SK-MEL-5 (cell line): ENCODE measurements around the gene UTY. TPM values are rescaled to one million over a fixed set of nuclear protein-coding genes. Genes with fewer than 3 reads are reported as not detected.

ENCODE experiments used
- DNase-seq: peaks from one replicate; pipeline ENCODE4 v3.0.0-alpha.2; 2016; ENCODE audit warnings: low read depth, low spot score
- in situ Hi-C: cut with HindIII; loops from 2 replicates; pipeline ENCODE4 v1.10.0; 2016; ENCODE audit warnings: low sequenced_read_pairs, high pct_unique_total_duplicates, low pct_unique_long_range_greater_than_20kb
- total RNA-seq: library from RNA; depleted of rRNA; stranded (reverse); fragments of >200 nt; shearing (Covaris generic); gene quantifications from 2 replicates; pipeline ENCODE4 v1.2.3, GENCODE V29; 2014

The UTY gene
- total RNA-seq, 1 experiment from 2014 or later, result not detected

DNA sequence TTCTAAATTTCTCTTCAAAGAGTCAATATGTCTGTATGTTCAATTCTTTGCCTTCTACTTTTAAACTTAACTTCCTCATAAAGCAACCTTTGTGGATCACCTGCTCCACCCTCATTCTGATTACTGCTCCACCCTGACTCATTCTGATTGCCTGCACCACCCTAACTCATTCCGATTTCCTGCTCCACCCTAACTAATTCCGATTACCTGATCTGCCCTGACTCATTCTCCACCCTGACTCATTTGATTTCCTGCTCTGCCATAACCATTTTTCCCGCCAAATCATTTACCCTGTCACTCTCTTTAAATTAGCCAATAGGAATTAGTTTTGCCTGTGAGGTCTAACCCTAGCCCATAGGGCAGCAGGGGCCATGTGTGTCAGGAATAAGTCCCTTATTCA is 50.3 kb downstream of the UTY start:
- in situ Hi-C loops, result no loop called here
- no peak for DNase-seq

DNA sequence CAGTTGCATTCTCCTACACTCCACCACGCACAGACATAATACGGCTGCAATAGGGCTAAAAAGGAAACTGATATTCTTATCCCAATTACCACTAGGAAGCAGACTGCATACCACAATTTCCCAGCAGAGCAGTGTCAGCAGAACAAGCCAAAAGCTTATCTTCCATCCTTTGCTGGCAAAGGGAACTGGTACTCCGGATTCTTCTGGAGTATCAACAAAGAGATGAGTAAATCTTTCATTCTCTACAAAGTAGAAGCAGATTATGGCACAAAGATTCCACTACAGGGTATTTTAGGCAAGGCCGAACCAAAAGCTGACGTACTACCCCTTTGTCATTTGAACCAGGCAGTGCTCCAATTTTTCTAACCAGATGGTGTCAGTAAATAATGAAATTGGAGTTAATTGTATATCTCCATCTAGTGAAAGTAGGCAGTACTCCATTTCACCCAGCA is 56.5 kb downstream of the UTY start:
- no peak for DNase-seq
- in situ Hi-C loops, result no loop called here

- no peak for DNase-seq
- in situ Hi-C loops, result no loop called here
Observed at GRCh38 chrY:13416869-13417661, 62.8 kb downstream of the UTY start.

DNA sequence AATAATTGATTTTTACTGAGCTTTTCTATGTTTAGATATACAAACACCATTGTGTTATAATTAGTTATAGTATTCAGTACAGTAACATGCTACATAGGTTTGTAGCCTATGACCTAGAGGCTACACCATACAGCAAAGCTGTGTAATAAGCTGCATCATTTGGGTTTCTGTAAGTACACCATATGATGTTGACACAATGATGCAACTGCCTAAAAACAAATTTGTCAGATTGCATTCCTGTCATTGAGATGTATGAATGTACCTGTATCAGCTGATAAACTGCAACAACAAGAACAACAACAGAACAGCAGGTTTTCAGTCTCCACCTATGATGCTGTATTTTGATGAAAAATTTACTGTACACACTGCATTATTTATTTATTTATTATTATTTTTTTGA is 64.3 kb downstream of the UTY start:
- DNase-seq, result no peak
- in situ Hi-C loops, result no loop called here

DNA sequence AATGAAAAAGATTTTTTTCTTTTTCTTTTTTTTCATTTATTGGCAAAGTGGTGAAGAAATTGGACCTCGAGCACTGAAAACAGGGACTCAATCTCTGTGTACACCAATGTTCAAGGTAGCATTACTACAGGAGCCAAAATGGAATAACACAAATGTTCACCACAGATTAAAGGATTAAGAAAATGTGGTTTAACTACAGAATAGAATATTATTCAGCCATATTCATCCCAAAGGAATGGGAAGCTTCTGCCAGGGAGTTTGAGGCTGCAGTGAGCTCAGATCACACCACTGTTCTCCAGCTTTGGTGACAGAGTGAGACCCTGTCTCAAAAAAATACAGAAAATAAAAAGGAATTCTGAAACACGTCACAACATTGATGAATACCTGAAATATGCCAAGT is 81.0 kb downstream of the UTY start:
- DNase-seq, result no peak
- in situ Hi-C loops, result no loop called here

DNA sequence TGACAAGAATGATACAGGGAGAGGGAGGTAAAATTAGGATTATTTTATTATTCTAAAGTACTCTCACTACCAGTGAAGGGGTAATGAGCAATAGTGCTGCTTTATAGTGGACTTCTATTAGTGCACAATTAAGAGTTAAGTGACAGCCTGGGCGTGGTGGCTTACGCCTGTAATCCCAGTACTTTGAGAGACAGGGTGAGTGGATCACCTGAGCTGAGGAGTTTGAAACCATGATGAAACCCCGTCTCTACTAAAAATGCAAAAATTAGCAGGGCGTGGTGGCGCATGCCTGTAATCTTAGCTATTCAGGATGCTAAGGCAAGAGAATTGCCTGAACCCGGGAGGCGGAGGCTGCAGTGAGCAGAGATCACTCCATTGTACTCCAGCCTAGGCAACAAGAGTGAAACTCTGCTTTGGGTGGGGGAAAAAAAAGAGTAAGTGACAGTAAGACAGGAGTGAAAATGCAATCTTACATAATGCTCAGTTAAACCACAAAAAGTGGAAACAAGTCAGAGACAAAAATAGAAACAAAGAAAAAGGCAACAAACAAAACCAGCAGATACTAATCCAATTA is 98.6 kb downstream of the UTY start:
- in situ Hi-C loops, result no loop called here
- no peak for DNase-seq

- no peak for DNase-seq
- in situ Hi-C loops, result no loop called here
Observed at GRCh38 chrY:13370868-13371800, 108.7 kb downstream of the UTY start.

- no peak for DNase-seq
- in situ Hi-C loops, result no loop called here
Observed at GRCh38 chrY:13370245-13370644, 109.6 kb downstream of the UTY start.

DNA sequence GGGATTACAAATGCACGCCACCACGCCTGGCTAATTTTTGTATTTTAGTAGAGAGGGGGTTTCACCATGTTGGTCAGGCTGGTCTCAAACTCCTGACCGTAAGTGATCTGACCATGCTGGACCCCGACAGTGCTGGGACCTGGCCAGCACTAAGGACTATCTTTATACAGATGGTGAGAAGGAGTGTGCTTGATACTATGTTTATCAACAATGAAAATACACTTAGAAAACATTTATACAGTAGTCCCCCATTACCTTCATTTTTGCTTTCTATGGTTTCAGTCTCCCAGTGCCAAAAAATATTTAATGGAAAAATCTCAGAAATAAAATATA is 111.4 kb downstream of the UTY start:
- DNase-seq, result no peak
- in situ Hi-C loops, result no loop called here

- in situ Hi-C loops, result no loop called here
- no peak for DNase-seq
Observed at GRCh38 chrY:13363641-13364040, 116.2 kb downstream of the UTY start.

DNA sequence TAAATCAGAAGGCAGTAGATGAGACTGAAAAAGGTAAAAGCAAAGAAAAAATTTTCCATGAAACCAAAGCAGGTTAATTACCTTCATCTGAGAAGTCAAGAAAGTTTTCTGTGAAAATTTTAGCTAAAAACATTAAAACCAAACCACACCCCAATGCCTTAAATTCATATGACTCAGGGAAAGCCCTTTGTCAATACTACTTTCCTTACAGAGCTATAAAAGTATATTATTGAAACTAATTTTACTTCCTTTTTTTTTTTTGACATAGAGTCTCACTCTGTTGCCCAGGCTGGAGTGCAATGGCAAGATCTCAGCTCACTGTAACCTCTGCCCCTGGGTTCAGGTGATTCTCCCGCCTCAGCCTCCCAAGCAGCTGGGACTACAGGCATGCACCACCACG is 117.2 kb downstream of the UTY start:
- no peak for DNase-seq
- in situ Hi-C loops, result no loop called here

GRCh38 chrY:13361656-13362636 is 117.9 kb downstream of the UTY start:
- no peak for DNase-seq
- in situ Hi-C loops, result no loop called here

GRCh38 chrY:13351443-13351842 is 128.4 kb downstream of the UTY start:
- no peak for DNase-seq

DNA sequence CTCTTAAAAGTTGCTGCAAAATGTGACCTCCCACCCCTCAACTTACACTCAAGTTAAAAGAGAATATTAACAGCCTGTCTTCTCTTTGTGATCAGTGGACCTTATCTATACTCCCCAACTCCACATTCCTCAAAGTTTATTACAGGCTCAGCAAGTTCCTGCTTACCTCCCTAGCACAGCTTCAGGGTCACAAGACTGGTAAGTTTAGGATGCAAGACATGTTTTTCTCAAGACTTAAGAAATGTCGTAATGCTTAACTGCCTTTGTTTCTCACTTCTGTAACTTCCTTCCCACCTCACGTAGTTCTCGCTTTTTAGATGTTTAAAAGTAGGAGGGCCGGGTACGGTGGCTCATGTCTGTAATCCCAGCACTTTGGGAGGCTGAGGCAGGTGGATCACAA is 132.7 kb downstream of the UTY start:
- in situ Hi-C loops, result no loop called here
- DNase-seq, result no peak

More at GRCh38 chrY:13351443-13351842, 128.4 kb downstream of the UTY start:
- in situ Hi-C loops, result no loop called here

GRCh38 chrY:13345549-13345948 is 134.3 kb downstream of the UTY start:
- no peak for DNase-seq
- in situ Hi-C loops, result no loop called here

DNA sequence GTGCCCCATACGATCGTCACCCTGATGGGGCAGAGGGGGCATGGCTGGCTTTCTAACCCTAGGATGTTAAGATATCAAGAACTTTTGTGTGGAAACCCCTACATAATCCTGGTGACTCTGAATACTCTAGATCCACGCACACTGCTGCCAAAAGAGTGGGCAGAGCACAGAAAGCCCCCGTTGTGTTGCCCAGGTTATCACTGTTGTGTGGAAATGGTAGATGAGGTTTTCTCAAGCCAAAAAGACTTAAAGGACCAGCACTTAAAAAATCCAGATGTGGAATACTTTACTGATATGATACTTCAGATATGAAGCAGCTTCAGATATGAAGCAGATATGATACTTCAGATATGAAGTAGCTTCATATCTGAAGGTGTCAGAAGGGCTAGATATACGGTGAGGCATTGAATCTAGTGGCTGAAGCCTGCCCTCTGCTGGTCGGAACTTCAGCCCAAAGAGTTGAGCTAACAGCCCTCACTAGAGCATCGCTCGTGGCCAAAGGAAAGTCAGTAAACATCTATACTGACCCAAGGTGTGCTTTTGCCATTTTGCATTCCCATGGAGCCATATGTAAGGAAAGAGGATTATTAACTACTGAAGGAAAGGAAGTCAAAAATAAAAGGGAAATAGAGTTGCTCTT is 136.4 kb downstream of the UTY start:
- DNase-seq, result no peak
- in situ Hi-C loops, result no loop called here

DNA sequence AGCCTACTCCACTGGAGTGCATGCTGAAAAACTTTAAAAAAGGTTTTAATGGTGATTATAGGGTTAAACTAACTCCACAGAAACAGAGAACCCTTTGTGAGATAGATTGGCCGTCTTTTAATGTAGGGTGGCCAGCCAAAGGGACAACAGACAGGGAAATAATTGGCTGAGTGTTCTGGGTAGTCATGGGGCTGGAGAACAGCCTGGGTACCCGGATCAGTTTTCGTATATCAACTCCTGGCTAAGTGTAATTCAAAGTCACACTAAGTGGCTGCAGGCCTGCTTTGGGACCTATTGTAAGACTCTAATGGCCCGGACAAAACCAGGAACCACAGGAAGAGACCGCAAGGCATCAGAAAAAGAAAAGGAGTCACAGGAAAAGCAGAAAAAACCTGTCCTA is 139.9 kb downstream of the UTY start:
- in situ Hi-C loops, result no loop called here
- DNase-seq, result no peak
